D721Med (cell line): Measurements from ENCODE around the gene RPL31.

Source experiments
- DNase-seq: peaks from one replicate; pipeline ENCODE4 v3.0.0; 2011; ENCODE audit warnings: low spot score; ENCODE audit not compliant: insufficient read length
- FAIRE-seq: peaks from 2 replicates; lab custom pipeline; 2011; peaks lifted over from hg19 to GRCh38; lab: Jason Lieb, UNC
- TF ChIP-seq, protein P1 (sequence below): IDR thresholded peaks from 2 replicates; pipeline ENCODE4 v1.5.1; 2012; ENCODE audit warnings: mild to moderate bottlenecking, control low read depth; ENCODE audit not compliant: insufficient read depth; ENCODE audit errors: missing control alignments

The RPL31 gene

DNA sequence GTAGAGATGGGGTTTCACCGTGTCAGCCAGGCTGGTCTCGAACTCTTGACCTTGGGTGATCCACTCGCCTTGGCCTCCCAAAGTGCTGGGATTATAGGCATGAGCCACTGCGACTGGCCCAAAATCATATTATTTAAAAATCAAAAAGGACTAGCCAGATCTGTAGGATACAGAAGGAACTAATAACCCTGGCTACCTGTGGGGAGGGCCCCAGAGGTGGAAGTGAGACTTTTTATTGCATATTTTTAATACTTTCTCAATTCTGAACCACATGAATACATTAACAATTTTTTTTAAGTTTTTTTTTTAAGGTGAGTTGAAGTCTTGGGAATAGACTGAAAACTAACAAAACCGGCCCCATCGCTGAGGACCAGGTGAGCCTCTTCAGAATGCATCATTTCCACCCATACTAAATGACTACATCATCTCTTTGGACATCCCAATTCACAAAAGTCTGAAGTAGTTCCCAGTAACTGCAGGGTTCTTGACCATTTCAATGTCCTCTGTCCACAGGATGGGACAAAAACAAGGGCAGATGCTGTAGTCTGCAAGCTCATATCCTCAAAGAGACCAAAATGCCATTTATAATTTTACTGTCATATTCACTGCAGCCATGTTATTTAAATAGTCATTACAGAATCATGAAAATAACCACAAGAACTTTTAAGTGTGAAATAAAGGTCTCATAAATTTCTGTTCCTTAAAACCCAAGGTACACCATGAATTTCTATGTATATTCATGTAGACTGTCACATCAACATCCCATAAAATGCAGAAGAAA is 21.4 kb downstream of the RPL31 start:
- DNase-seq (no peak), FAIRE-seq (no peak)
- TF ChIP-seq, protein P1, sequence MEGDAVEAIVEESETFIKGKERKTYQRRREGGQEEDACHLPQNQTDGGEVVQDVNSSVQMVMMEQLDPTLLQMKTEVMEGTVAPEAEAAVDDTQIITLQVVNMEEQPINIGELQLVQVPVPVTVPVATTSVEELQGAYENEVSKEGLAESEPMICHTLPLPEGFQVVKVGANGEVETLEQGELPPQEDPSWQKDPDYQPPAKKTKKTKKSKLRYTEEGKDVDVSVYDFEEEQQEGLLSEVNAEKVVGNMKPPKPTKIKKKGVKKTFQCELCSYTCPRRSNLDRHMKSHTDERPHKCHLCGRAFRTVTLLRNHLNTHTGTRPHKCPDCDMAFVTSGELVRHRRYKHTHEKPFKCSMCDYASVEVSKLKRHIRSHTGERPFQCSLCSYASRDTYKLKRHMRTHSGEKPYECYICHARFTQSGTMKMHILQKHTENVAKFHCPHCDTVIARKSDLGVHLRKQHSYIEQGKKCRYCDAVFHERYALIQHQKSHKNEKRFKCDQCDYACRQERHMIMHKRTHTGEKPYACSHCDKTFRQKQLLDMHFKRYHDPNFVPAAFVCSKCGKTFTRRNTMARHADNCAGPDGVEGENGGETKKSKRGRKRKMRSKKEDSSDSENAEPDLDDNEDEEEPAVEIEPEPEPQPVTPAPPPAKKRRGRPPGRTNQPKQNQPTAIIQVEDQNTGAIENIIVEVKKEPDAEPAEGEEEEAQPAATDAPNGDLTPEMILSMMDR, result no peak

DNA sequence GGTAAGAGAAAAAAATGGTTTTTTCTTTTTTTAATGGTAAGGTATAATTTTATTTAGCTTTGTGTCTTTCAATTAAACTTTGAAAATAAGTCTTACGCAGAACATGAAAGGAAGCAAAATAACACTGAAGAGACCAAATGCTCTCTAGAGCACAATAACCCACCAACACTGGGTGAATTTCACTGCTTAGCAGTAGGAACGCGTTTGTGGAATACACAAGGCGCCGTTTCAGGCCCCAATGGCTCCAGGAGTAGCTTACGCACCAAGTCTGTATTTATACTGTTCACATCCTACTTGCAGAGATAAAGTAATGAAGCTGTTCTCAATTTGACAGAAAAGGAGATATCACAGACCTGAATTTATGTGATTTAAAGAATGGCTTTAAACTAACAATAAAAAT is 23.5 kb downstream of the RPL31 start:
- FAIRE-seq (no peak), DNase-seq (no peak)
- TF ChIP-seq, protein P1, result no peak

DNA sequence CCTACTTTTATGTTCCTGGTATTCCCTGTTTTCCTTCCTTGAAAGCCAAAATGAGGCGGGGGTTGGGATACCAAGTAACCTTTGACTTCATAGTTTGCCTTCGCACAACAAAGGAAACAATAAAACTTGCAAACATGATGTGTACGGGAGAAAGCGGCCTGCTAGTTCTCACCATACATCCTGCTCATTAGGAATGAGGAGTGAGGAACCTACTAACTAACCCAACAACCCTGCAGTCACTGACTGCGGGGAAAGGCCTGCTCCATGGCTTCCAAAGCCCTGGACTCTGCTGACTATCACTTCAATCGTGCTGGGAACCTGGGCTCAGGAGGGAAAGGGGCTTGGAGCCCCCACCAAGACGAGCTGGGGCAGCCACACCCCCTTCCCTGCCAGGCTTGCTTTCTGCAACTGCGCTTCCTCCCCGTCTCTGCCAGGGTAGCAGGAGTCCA is 24.2 kb downstream of the RPL31 start:
- no peak for DNase-seq
- FAIRE-seq, result no peak
- TF ChIP-seq, protein P1, result no peak

DNA sequence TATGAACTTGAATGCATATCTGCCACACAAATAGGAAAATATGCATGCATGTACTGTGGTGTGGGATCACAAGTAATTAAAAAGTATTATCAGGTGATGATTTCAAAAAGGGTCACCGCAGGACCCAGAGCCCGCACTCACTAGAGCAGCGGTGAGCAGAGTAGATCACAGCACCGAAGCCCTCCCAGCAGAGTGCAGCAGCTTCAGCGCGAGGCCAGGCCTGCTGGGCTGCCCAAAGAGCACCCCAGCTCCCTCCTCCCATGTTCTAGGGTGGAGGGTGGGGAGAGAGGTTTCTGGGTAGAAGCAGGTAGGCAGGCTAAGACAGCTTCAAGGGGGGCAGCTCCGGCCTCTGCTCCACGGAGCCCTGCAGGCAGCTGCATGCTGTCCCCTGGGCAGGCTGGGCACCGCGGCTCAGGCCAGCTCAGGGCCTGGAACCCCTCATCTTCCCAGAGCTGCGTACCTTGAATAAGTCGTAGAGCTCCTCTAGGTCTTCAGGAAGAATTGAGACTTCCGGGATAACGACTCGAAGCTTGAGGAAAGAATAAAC is 24.9 kb downstream of the RPL31 start:
- DNase-seq (no peak), FAIRE-seq (no peak)
- TF ChIP-seq, protein P1, result no peak

DNA sequence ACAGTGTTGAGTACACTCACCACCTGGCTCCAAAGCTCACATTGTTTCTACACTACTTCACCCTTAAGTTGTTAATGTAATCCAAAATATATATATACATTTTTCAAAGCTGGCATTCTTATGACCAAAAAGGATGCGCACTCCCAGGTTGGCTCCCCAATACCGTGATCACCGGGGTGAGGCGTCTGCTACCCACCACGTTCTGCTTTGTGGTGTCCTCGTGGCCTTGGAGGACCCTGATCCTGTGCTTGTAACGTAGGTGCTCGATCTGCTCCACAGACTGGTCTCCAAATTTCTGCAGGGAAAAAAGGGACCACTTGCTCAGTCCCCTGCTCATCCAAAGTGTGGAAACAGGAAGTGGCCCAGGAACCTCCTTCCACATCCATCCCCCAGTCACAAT is 25.8 kb downstream of the RPL31 start:
- DNase-seq (no peak), FAIRE-seq (no peak)
- TF ChIP-seq, protein P1, result no peak

DNA sequence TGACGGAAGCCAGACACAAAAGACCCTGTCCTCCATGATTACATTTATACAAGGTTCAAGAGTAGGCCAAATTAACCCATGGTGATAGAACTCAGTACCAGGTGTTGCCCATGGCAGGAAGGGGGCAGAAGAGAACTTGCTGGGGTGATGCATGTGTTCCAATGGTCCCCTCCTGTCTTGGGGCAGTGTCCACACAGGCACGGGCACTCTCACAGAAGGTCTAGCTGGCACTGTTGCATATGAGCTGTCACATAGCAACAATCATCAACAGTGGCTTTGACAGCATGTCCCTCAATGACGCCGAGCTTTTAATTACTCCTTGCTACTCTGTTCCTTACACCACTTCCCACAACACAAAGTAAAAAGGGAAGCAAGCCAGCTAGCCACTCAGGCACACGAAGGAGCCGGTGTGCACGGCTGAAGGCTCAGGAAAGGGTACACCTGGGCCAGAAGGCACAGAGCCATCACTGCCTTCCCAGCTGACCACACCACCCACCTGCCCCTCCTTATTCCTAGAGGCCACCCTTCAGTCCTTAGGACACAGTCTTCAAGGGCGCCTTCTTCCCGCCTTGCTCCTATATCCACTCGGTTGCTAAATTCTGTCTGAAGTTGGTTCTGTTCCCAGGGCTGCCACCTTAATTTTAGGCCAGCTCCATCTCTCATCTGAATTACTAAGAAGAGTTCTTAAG is 28.9 kb downstream of the RPL31 start:
- DNase-seq (no peak), FAIRE-seq (no peak)
- TF ChIP-seq, protein P1, result no peak
